Measurements from ENCODE around the gene GTPBP3. TPM values are rescaled to one million over a fixed set of nuclear protein-coding genes. Genes with fewer than 3 reads are reported as not detected.

GTPBP3 gene
- total and polyA plus RNA-seq, 9 of the 15 experiments (the other 6 are each of a cell fraction or from before 2014, with no cell fraction given): 4.9 to 124 (median 22.6) TPM

- TF ChIP-seq ATF3 (IDR thresholded peaks at IDR 0.05): no peak
- no peak for TF ChIP-seq ATF3 (CRISPR knock-in tag; conservative IDR thresholded peaks at IDR 0.05)
- TF ChIP-seq CHCHD3 (CRISPR knock-in tag; IDR thresholded peaks at IDR 0.05): no peak
- TF ChIP-seq ZBTB26 (CRISPR knock-in tag; IDR thresholded peaks at IDR 0.05): no peak
- peak; percentile 87 for TF ChIP-seq FOS (IDR thresholded peaks at IDR 0.05; ENCODE audit: extremely low read depth, insufficient read length)
- TF ChIP-seq ATF7 (IDR thresholded peaks at IDR 0.05): peak; percentile 70
- TF ChIP-seq MCM3 (IDR thresholded peaks at IDR 0.05): no peak
- TF ChIP-seq ZNF561 (CRISPR knock-in tag; conservative IDR thresholded peaks at IDR 0.05): no peak
- no peak for TF ChIP-seq ZBTB12 (CRISPR knock-in tag; IDR thresholded peaks at IDR 0.05)
- TF ChIP-seq FOXP4 (CRISPR knock-in tag; IDR thresholded peaks at IDR 0.05; ENCODE audit: borderline replicate concordance): no peak; the same call in 1 of the 2 replicates
- TF ChIP-seq MECOM (CRISPR knock-in tag; IDR thresholded peaks at IDR 0.05): no peak
- no peak for TF ChIP-seq ETV1 (tag; conservative IDR thresholded peaks at IDR 0.05; ENCODE audit: low read depth)
- no peak for TF ChIP-seq ZNF609 (CRISPR knock-in tag; IDR thresholded peaks at IDR 0.05; ENCODE audit: borderline replicate concordance)
- no peak for TF ChIP-seq SNIP1 (IDR thresholded peaks at IDR 0.05; ENCODE audit: low read depth)
- peak; percentile 78 to 86 for TF ChIP-seq MNT (conservative IDR thresholded peaks at IDR 0.05)
- TF ChIP-seq IFI16 (CRISPR knock-in tag; IDR thresholded peaks at IDR 0.05): no peak
These were observed 34.0 kb upstream of the GTPBP3 start, which contains the start of gene ABHD8 (continued) for GRCh38 chr19:17303167-17303939.
